HL-60 (cell line): ENCODE data around the gene TSEN2.

Experiments used
- CTCF ChIP-seq: IDR thresholded peaks from one replicate; pipeline ENCODE4 v1.5.1; 2011; ENCODE audit warnings: low read length, control low read depth, inconsistent platforms; ENCODE audit not compliant: insufficient read depth
- POLR2AphosphoS5 ChIP-seq: IDR thresholded peaks from 2 replicates; pipeline ENCODE4 v1.6.1; 2012; ENCODE audit warnings: low read depth
- REST ChIP-seq: IDR thresholded peaks from 2 replicates; pipeline ENCODE4 v1.6.1; 2012; ENCODE audit warnings: low read depth; ENCODE audit not compliant: insufficient replicate concordance

GRCh38 chr3:12447075-12447474 lies 37.2 kb upstream of the TSEN2 start:
- TF ChIP-seq CTCF (no peak), POLR2AphosphoS5 (no peak), REST (no peak)
